HG02610 (cell line): Measurements from ENCODE around the gene PLCB3.

ENCODE experiments used
- ATAC-seq: cut with Tn5 transposase; IDR thresholded peaks from one replicate; pipeline ENCODE4 v1.9.1; 2021; ENCODE audit warnings: mild to moderate bottlenecking, moderate library complexity; ENCODE audit not compliant: unreplicated experiment

Gene PLCB3

DNA sequence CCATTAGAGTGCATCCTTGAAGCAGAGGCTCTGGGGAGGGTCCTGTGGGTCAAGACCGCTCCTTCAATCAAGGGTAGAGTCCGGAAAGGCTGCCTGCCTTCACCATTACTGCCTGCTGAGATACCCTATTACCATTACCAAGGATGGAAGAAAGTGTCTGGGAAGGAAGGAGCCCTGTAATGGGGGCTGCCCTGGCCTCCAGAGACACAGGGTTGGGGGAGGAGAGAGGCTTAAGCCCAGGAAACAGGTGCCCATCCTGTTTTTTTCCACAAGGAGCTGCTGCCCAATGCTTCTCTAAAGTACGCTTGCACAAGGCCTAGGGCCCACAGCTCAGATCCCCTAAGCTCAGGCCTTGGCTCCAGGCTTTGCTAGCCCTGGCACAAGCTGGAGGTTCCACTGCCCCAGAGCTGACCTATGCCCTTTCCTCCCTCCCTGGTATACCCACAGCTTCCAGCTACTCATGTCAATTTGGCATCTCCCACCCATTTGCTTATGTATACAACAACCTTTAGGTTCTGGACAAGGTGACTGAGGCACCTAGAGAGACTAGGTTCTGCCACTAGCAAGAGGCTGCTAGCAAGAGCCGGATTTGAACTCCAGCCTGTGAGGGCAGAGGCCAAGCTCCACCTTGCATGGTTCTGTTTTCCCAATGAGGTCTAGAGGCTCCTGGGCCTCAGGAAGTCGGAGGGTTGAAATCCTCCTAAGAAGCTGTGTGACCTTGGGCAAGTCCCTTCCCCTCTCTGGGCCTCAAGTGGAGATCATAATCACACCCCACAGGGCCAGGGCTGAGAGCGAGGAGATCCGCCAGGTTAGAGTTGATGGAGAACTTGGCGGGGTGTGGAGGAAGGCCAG is 1.5 kb upstream of the PLCB3 start:
- ATAC-seq = no peak

- no peak for ATAC-seq
Observed at GRCh38 chr11:64250415-64251015, 815 bp upstream of the PLCB3 start.

DNA sequence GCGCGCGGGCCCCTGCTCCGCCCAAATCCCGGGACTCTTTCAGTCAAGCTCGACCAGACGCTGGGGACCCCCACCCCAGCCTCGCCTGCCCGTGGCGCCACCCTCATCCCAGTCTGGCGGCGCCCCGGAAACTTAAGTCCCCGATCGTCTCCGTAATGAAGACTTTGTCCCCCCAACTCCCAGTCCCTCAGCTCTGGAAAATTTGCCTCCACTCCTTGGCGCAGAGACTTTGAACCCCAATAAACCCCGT is 348 bp downstream of the PLCB3 start:
- ATAC-seq = no peak

DNA sequence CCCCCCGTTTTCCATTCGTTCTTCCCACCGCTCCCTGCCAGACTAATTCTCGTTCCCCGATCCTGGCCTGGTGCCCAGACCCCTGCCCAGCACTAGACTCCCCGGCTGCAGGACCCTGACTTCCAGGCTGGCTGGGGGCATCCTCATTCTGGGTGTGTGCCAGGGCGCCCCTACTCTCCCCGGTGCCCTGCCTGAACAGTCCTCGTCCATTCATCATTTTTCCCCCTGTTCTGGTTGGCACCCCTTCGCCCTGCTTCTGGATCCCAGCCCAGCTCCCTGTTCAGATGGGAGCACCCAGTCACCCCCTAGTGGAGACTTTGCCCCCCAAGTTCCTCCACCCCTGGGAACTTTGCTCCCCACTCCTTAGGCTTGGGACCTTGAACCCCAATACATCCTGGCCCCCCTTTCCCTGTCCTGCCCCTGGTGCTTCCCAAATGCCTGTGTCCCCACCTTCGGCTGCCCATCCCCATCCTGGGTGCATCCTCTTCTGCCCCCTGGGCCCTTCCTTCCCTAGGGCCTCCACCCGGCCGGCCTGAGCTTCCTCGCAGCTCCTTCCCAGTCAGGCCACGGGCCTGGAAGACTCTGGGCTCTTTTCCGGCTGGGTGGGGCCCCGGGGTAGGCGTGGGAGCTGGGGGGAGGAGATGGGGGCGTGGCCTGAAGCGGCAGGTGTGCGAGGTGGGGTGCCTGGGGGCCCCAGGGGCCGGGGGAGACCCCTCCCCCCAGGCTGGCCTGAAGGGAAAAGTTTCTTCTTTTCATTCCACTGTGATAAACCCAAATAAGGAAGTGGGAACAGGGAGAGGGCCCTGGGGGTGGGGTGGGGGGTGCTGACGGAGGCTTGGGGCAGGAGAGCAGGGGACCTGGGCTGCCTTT is 908 bp downstream of the PLCB3 start:
- no peak for ATAC-seq

GRCh38 chr11:64253043-64253442 is 1.7 kb downstream of the PLCB3 start:
- no peak for ATAC-seq

DNA sequence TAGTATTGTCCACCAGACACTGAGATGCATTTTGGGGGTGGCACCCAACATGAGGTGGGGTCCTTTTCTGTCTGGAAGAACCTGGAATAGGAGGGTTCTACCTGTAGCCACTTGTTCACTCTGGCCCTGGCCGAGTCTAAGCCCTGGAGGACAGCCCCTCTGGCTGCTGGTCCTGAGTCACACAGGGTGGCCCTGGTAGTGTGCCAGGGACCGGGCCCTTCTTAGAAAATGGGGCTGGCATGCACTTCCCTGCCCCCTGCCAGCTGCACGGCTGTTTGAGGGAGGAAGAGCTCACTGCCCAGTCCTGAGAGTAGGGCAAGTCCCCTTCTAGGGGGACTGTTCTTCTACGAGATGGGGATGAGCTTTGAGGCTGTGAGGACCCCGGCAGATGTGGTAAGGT is 2.2 kb downstream of the PLCB3 start:
- no peak for ATAC-seq

DNA sequence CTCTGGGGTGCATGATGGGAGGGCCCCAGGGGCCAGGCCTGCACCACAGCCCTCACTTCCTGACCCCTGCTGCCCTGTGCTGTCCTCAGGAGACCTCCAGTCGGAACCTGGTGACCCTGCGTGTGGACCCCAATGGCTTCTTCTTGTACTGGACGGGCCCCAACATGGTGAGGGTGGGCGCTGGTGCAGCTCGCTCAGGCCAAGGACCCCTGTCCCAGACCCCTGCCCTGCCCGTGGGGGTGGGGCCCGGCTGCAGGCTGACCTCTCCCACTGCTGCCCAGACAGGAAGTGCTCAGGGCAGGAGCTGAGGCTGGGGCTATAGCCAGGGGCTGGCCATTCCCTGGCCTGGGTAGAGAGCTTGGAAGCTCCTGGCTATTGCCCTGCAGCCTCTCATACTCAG is 3.0 kb downstream of the PLCB3 start:
- ATAC-seq = no peak

DNA sequence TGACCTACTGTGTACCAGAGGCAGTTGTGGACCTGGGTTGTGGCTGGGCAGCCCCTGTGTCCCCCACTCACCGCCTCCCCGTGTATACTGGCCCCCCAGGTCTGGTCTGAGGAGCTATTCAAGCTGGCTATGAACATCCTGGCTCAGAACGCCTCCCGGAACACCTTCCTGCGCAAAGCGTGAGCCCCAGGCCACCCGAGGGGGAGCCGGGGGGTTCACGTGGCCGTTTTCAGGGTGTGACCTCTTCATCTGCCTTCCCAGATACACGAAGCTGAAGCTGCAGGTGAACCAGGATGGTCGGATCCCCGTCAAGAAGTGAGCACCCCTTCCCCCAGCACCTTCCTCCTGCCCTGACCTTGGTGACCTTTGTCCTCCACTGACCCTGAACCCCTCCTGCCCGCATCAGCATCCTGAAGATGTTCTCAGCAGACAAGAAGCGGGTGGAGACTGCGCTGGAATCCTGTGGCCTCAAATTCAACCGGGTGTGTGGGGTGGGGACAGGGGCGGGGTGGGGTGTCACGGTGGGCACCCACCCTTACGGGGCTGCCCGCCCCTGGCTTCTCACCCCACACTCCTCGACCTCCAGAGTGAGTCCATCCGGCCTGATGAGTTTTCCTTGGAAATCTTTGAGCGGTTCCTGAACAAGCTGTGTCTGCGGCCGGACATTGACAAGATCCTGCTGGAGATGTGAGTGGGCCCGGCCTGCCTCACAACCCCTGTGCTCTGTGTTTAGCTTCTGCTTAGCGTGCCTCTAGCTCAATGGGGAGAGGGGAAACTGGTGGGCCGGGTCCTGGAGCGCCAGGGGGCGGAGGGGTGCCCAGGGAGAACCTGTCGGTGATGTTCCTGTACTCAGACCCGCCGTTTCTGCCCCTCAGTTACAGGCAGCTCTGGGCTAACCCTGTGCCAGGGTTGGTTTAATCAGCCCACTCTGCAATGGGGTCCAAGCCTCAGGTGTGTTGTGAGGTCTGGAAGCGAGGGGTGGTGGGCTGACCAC is 4.1 kb downstream of the PLCB3 start:
- no peak for ATAC-seq

- no peak for ATAC-seq
Observed at GRCh38 chr11:64256300-64256699, 5.0 kb downstream of the PLCB3 start.

- no peak for ATAC-seq
Observed at GRCh38 chr11:64258356-64258755, 7.0 kb downstream of the PLCB3 start.

DNA sequence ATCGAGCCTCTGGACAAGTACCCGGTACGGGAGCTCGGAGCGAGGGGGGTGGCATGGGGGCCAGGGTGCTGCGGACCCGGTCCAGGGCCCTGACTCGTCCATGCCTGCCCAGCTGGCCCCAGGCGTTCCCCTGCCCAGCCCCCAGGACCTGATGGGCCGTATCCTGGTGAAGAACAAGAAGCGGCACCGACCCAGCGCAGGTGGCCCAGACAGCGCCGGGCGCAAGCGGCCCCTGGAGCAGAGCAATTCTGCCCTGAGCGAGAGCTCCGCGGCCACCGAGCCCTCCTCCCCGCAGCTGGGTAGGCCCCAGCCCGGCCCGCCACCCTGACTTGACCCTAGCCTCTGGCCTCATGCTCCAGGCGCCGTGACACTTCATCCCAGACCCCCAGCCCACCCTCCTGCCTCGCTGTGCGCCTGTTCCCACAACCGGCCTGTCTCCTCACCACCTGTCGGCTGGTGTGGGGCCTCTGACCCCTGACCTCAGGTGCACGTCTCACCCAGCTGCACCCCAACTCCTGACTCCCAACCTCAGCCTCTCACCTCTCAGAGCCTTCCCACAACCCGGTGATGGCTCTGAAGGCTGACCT is 7.7 kb downstream of the PLCB3 start:
- ATAC-seq = no peak

DNA sequence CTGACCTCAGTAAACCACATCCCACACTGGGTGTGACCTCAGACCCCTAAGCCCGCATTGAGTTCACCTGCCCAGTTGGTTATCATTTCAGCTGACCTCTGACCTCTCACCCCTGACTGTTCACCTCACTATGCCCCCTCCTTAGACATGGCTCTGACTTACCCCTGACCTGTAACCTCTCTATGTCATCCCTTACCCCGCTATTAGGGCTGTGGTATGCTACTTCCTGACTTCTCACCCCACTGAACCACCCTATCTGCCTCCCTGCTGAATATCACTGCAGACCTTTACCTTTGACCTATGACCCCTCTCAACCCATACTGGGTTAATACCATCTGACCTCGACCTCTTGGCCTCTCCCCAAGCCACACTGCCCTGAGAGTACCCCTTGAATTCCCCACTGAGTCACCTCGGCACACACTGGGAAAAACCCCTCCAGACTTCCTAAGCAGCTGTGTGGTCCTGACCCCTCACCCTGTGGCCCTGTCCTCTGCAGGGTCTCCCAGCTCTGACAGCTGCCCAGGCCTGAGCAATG is 8.3 kb downstream of the PLCB3 start:
- ATAC-seq = no peak

DNA sequence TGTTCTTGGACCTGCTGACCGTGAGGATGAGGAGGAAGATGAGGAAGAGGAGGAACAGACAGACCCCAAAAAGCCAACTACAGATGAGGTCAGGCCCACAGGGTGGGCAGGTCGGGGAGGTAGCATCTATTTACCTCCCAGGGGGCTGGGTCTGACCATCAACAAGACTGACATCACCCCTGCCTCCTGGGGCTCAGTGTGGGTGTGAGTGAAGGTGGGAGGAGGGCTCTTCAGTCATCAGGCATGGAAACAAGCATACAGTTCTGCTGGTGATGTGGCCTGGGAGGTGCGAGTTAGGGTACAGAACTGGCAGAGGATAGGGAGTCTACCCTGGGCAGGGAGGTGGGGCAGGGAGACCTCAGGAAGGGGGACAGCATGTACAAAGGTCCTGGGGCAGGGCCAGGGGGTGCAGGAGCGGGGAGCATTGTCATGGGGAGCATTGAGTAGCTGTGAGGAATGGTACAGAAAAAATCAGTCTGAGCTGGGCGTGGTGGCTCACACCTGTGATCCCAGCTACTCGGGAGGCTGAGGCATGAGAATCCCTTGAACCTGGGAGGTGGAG is 8.9 kb downstream of the PLCB3 start:
- no peak for ATAC-seq

DNA sequence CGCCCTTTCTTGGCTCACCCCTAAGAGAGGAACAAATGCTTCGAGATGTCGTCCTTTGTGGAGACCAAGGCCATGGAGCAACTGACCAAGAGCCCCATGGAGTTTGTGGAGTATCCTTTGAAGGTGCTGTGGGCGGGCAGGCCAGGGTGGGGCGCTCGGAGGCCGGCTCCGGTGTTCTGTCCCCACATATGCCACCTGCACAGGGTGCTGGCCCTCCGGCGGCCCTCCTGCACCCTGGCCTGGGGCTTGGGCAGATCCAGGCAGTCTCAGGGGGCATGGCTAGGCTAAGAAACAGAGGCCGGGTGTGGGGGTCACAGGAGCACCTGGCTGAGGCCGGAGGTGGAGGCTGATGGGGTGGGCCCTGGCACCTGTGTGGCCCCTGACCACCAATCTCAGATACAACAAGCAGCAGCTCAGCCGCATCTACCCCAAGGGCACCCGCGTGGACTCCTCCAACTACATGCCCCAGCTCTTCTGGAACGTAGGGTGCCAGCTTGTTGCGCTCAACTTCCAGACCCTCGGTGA is 10.3 kb downstream of the PLCB3 start:
- ATAC-seq = no peak

- no peak for ATAC-seq
Observed at GRCh38 chr11:64262271-64263002, 11.1 kb downstream of the PLCB3 start.

DNA sequence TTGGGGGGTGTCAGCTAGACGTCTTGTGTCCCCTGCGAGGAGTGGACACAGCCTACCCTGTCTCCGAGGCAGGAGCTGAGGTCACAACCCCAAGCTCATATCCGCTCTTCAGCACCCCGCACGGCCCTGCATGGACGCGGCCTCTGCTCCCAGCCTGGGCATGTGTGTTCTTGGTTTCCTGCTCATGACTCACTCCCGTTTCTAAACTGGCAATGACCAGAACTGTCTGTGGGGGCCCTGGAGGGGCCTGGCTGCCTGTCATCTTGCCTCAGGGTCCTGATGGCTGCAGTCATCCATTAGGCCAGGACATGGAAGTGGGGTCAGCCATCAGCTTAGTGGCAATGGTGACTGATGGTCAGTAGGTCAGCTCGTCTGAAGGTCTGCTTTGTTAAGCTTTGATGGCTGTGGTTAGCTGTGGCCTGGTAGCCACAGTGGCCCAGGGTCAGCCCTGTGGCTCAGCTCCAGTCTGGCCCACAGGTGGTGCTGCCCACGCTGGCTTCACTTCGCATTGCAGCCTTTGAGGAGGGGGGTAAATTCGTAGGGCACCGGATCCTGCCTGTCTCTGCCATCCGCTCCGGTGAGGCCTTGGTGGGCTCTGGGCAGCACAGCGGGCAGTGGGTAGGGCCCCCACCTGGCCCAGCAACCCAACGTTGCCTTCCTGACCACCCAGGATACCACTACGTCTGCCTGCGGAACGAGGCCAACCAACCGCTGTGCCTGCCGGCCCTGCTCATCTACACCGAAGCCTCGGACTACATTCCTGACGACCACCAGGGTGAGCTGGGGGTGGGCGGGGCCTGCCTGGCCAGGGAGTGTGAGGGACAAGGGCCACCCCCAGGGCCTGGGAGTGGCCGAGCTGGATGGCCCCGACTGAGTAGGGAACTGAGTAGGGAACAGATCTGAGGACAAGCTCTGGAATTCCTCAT is 12.0 kb downstream of the PLCB3 start:
- ATAC-seq = no peak

GRCh38 chr11:64263947-64264317 is 12.6 kb downstream of the PLCB3 start:
- ATAC-seq = no peak

DNA sequence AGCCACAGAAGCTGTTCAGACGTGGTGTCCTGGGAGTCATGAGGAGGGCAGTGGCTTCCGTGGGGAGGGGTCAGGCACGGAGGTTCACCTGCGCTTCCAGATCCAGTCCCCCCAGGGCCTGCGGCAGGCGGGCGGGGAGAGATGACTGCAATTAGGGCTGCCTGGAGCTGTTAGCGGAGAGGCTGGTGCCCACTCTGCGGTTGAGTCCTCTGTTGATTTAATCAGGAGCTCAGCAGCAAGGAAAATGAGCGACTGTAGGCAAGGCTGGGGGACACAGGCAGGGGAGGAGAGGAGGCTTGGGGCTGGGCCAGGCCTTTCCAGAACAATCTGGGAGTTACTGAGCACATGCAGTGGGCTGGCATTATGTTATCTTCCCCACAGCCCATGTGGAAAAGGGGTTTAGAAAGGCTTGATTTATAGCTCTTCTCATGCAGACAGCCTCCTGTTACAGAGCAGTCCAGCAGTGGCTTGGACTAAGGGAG is 13.1 kb downstream of the PLCB3 start:
- ATAC-seq = no peak
